Omental fat pad (tissue), 4 donors: ENCODE measurements around the gene DSCAML1. TPM values are rescaled to one million over a fixed set of nuclear protein-coding genes. Genes with fewer than 3 reads are reported as not detected.

ENCODE experiments used
- ATAC-seq: fragments of 150-250 bp; one replicate; pipeline ENCODE4 v1.9.1; 2016; ENCODE audit warnings: mild to moderate bottlenecking, moderate library complexity; ENCODE audit not compliant: low FRiP score
- DNase-seq: peaks from one replicate; pipeline ENCODE4 v3.0.0-alpha.2; 2019; ENCODE audit warnings: low spot score
- total RNA-seq, 4 donors: library from RNA; depleted of rRNA; stranded (reverse); fragments of >200 nt; gene quantifications; one replicate each; pipeline ENCODE4 v1.1.0, GENCODE V29; 2016
- TF ChIP-seq, protein P1 (sequence below), 3 donors: fragments of 450-650 bp; IDR thresholded peaks; one replicate each; pipeline ENCODE4 v1.5.1; 2016 to 2017; ENCODE audit warnings: antibody characterized with exemption in 3 of 3, mild to moderate bottlenecking in 3 of 3, moderate library complexity in 2 of 3

The DSCAML1 gene
- total RNA-seq, 4 donors from 2014 or later = 0.95 to 10.9 (median 3.9) TPM

DNA sequence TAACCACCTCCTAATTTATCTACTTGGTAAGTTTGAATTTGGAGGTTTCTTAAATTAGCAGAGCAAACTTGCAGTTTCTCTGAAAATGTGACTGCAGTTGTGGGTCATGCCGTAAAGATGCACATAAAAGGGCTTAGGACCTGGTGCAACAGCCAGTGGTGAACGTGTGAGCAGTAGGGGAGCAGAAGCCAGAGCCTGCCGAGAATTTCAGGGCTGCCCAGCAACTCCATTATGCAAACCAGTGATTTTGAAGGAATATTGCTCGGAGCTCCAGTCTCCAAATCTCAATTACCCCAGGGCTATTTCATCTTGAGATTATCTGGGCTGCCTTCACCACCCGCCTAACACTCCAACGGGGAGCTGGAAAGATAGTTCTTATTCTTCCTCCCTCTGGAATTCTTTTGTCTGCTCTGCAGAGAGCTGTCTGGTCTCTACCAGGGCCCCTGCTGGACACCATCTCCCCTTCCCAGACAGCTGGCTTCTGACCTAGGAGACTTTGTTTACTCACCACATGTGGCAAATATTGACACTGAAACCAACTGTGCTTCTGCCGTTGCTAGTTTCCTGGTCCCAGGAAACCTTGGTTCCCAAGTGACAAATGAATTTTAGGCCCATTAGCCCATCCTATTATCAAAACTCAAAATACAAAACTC, 93.9 kb downstream of the DSCAML1 start:
- TF ChIP-seq, protein P1, sequence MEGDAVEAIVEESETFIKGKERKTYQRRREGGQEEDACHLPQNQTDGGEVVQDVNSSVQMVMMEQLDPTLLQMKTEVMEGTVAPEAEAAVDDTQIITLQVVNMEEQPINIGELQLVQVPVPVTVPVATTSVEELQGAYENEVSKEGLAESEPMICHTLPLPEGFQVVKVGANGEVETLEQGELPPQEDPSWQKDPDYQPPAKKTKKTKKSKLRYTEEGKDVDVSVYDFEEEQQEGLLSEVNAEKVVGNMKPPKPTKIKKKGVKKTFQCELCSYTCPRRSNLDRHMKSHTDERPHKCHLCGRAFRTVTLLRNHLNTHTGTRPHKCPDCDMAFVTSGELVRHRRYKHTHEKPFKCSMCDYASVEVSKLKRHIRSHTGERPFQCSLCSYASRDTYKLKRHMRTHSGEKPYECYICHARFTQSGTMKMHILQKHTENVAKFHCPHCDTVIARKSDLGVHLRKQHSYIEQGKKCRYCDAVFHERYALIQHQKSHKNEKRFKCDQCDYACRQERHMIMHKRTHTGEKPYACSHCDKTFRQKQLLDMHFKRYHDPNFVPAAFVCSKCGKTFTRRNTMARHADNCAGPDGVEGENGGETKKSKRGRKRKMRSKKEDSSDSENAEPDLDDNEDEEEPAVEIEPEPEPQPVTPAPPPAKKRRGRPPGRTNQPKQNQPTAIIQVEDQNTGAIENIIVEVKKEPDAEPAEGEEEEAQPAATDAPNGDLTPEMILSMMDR (IDR thresholded peaks at IDR 0.05) = no peak
- no peak for DNase-seq

DNA sequence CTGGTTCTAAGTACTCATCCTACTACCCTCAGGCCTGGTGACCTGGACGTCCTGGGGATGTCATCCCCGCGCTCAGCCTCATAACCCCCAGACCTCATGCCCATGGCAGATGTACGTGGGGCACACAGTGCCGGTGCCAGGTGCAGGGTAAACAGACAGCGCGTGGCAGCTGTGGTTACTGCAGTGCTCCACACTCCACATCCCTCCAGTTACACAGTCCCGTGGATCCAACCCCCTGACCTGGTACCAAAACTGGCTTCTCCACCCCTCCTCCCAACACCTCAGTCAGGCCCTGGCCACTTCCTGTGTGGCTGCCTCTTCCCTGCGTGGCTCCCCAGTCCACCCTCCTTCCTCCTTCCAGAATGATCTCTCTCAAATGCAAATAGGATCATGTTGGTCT, 95.2 kb downstream of the DSCAML1 start:
- ATAC-seq (no peak), DNase-seq (no peak)

More for the DNA sequence above, 93.9 kb downstream of the DSCAML1 start:
- ATAC-seq = no peak

DNA sequence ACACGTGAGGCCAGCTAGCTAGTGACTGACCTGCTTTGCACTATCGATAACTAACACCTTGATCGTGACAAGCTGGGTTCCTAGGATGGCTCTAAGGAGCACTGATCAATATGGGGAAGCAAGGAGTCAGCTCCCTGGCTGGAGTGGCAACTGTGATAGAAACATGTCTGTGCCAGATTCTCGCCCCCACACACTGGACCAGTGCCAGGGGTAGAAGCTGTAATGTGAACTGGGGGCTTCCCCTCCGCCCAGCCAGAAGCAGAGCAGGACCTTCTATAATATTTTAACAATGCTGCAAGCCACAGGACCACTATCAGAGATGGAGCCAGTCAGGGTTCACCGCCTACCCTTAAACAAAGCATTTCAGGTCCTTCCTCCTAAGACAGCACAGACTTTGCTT, 96.5 kb downstream of the DSCAML1 start:
- TF ChIP-seq, protein P1 (IDR thresholded peaks at IDR 0.05) = no peak
- DNase-seq = no peak
- no peak for ATAC-seq

More for the DNA sequence above, 95.2 kb downstream of the DSCAML1 start:
- TF ChIP-seq, protein P1 (IDR thresholded peaks at IDR 0.05) = no peak

DNA sequence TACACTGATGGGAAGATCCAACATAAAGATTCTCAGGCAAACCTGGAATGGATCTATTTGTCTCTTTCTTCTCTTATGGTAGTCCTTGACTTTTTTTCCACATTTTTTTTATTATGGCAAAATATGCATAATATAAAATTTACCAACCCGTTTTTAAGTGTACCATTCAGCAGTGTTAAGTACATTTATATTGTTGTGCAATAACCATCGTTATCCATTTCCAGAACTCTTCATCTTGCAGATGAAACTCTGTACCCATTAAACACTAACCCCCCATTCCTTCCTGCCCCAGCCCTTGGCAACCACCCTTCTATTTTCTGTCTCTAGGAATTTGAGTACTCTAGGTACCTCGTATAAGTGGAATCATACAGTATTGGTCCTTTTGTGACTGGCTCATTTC, 99.7 kb downstream of the DSCAML1 start:
- TF ChIP-seq, protein P1 (IDR thresholded peaks at IDR 0.05) = no peak
- DNase-seq = no peak
- ATAC-seq = no peak

DNA sequence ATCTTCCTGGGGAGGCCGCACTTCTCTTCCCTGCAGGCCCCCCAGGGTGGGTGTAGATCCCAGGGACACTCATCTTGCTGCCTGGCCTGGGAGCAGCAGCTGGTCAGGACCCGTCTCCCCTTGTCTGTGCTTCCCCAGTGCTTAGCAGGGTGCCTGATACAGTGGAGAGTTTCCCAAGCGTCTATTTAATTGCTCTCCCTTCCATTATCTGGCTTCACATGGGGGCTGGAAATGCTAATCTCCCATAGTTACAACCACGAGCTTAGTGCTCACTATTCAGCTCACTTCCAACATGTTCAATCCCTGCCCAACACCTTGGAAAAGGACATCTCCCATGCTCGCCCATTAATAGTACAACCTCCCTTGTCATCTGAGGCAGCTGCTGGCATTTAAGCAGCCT, 100.5 kb downstream of the DSCAML1 start:
- DNase-seq (no peak), ATAC-seq (no peak)
- TF ChIP-seq, protein P1 (IDR thresholded peaks at IDR 0.05) = no peak

DNA sequence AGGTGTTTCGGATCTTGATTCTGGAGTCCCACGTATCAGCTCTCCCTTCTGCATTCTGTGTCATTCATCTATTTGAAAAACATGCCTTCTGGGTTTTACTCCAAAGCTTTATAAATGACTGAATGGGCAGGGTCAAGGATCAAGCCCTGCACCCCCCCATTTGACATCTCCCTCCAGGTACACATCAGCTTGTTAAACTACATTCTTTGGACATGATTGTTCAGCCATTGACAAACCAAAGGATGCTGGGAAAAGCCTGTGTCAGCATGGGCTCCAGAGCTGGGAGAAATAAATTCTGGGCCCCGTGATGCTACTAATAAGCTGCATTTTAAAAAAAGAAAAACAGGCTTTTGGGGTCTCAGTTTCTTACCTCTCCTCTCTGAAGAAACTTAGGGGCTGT, 103.7 kb downstream of the DSCAML1 start:
- DNase-seq (no peak), ATAC-seq (no peak)
- TF ChIP-seq, protein P1 (IDR thresholded peaks at IDR 0.05) = no peak

DNA sequence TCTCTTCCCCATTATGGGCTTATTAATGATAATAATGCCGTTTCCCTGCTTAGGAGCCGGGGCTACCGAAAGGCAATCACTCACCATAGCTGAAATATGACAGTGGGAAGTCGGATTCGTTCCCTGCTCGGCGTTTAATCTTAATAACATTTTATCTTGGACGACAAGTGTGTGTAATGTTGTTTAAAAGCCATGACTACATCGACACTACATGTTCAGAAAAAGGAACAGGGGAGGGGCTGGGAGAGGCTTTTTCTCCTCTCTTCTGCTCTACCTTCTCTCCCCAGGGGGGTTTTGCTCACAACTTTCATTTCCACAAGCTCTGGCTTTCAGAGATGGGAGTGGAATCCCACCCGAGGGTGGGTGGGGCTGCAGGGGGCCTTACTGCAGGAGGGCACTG, 105.5 kb downstream of the DSCAML1 start:
- TF ChIP-seq, protein P1 (IDR thresholded peaks at IDR 0.05) = no peak
- DNase-seq (no peak), ATAC-seq (peak; percentile 46)
